ENCODE results near the gene FAM167B. TPM values are rescaled to one million over a fixed set of nuclear protein-coding genes. Genes with fewer than 3 reads are reported as not detected.

The FAM167B gene
- total RNA-seq, 2 experiments from 2014 or later = 0.32 TPM; not detected in 1

DNA sequence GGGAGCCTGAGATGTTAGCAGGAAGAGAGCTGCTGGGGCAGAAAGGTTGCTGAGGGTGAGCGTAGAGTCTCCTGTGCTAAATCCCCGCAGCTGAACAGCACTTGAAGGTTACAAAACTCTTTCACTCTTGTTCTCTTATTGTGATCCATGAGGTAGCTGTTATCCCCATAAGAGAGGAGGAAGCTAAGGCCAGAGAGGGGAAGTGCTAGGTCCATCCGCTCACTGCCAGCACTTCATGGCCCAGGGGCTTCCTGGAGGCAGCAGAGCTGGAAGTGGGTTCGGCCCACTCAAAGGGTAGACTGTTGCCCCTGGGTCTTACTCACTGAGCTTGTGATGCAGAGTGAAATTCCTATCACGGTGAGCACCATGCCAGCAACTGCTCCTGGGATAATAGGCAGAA, 30.5 kb upstream of the FAM167B start:
- H3K27ac Mint-ChIP-seq = no peak overlapping the region
- H3K4me1 Mint-ChIP-seq = peaks cover 16% of the 10 kb centered on the region
- H3K4me3 Mint-ChIP-seq = no peak overlapping the region
- no peaks in the 10 kb centered on the region for H3K27me3 Mint-ChIP-seq
- no peaks in the 10 kb centered on the region for H3K9me3 Mint-ChIP-seq
- H3K36me3 Mint-ChIP-seq = peaks cover 1% of the 10 kb centered on the region
- no peak for DNase-seq

GRCh38 chr1:32219022-32219421, 28.0 kb upstream of the FAM167B start:
- Mint-ChIP-seq H3K36me3 (peaks cover 15% of the 10 kb centered on the region), H3K9me3 (no peaks in the 10 kb centered on the region), H3K27ac (no peak overlapping the region), H3K27me3 (no peaks in the 10 kb centered on the region), H3K4me1 (peaks cover 26% of the 10 kb centered on the region), H3K4me3 (no peak overlapping the region)
- no peak for DNase-seq

GRCh38 chr1:32220746-32221580, 26.1 kb upstream of the FAM167B start:
- peaks cover 30% of the 10 kb centered on the region for H3K4me1 Mint-ChIP-seq

GRCh38 chr1:32221581-32221979, 25.4 kb upstream of the FAM167B start:
- Mint-ChIP-seq H3K4me1 (peaks cover 32% of the 10 kb centered on the region), H3K36me3 (peaks cover 23% of the 10 kb centered on the region), H3K4me3 (peak overlapping the region; percentile 93), H3K9me3 (no peaks in the 10 kb centered on the region), H3K27ac (peak overlapping the region; percentile 96), H3K27me3 (no peaks in the 10 kb centered on the region)
- DNase-seq = no peak

More at GRCh38 chr1:32220746-32221580, 26.1 kb upstream of the FAM167B start:
- Mint-ChIP-seq H3K27me3 (no peaks in the 10 kb centered on the region), H3K27ac (peak overlapping the region; percentile 96), H3K4me3 (peak overlapping the region; percentile 93), H3K36me3 (peaks cover 22% of the 10 kb centered on the region), H3K9me3 (no peaks in the 10 kb centered on the region)
- no peak for DNase-seq

- peak; percentile 88 for DNase-seq
- Mint-ChIP-seq H3K4me1 (peaks cover 32% of the 10 kb centered on the region), H3K9me3 (no peaks in the 10 kb centered on the region), H3K4me3 (peak within 1 kb of the TSS; percentile 93), H3K36me3 (peaks cover 23% of the 10 kb centered on the region), H3K27me3 (no peaks in the 10 kb centered on the region), H3K27ac (peak within 1 kb of the TSS; percentile 96)
Observed at GRCh38 chr1:32221980-32222755, 24.9 kb upstream of the FAM167B start, which contains the start of the genes EIF3I and TMEM234. Gene EIF3I (plus strand): TSS chr1:32222407. CDS start chr1:32222442, 35 bp downstream. Gene TMEM234 (minus strand): TSS chr1:32222353. CDS start chr1:32222322, 31 bp downstream.

GRCh38 chr1:32223683-32224082, 23.3 kb upstream of the FAM167B start:
- H3K36me3 Mint-ChIP-seq = peaks cover 28% of the 10 kb centered on the region
- H3K4me3 Mint-ChIP-seq = peak overlapping the region; percentile 93
- no peaks in the 10 kb centered on the region for H3K9me3 Mint-ChIP-seq
- DNase-seq = no peak
- H3K4me1 Mint-ChIP-seq = peaks cover 38% of the 10 kb centered on the region
- no peaks in the 10 kb centered on the region for H3K27me3 Mint-ChIP-seq
- H3K27ac Mint-ChIP-seq = peak overlapping the region; percentile 96

- Mint-ChIP-seq H3K36me3 (peaks cover 33% of the 10 kb centered on the region), H3K27me3 (no peaks in the 10 kb centered on the region), H3K4me3 (peak overlapping the region; percentile 93), H3K27ac (peak overlapping the region; percentile 62), H3K9me3 (no peaks in the 10 kb centered on the region), H3K4me1 (peaks cover 40% of the 10 kb centered on the region)
- DNase-seq = no peak
Observed at GRCh38 chr1:32224285-32224684, 22.7 kb upstream of the FAM167B start.

DNA sequence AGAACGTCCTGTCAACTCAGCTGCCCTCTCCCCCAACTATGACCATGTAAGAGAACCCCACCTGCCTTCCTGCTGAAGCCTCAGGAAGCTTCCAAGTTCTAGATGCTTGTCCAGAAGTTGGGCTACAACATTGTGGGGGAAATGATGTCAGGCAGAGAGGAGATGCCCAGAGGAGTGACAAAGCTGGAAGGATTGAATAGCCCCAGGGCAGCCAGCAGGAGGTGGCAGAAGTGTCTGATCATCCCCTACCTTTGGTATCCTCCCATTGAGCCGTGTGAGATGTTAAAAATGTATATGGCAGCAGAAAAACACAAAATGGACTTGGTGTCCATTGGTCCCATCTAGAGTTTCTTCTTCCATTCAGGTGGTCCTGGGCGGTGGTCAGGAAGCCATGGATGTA, 18.3 kb upstream of the FAM167B start:
- Mint-ChIP-seq H3K27ac (no peak overlapping the region), H3K27me3 (no peaks in the 10 kb centered on the region), H3K4me3 (no peak overlapping the region), H3K36me3 (peaks cover 27% of the 10 kb centered on the region), H3K4me1 (peaks cover 16% of the 10 kb centered on the region), H3K9me3 (no peaks in the 10 kb centered on the region)
- no peak for DNase-seq

DNA sequence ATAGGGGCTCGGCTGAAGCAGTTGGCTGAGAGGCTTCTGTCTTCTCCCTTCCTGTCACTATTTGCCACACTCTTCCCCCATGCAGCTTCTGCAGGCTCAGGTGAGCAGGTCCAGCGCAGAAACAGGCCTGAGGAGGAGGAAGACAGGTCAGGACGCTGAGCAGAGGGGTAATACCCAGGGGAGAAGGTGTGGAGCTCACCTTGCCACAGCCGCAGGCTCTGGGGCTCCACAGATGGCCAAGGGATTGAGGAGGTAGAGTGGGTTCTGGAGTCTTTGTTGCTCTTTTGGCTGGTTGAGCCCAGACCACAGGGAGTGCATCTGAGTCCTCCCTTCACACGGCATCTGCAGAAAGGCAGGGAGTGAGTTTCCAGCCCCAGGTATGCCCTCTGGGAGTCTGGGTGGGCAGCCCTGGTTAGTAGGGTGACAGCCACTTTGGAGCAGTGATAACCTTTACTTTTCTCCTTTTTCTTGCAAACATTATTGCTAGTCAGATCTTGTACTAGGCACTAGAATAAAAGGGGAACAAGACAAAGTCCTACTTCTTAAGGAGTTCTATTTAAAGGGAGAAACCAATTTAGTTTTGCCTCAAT, 15.1 kb upstream of the FAM167B start:
- DNase-seq = no peak
- no peak overlapping the region for H3K27ac Mint-ChIP-seq
- no peaks in the 10 kb centered on the region for H3K9me3 Mint-ChIP-seq

DNA sequence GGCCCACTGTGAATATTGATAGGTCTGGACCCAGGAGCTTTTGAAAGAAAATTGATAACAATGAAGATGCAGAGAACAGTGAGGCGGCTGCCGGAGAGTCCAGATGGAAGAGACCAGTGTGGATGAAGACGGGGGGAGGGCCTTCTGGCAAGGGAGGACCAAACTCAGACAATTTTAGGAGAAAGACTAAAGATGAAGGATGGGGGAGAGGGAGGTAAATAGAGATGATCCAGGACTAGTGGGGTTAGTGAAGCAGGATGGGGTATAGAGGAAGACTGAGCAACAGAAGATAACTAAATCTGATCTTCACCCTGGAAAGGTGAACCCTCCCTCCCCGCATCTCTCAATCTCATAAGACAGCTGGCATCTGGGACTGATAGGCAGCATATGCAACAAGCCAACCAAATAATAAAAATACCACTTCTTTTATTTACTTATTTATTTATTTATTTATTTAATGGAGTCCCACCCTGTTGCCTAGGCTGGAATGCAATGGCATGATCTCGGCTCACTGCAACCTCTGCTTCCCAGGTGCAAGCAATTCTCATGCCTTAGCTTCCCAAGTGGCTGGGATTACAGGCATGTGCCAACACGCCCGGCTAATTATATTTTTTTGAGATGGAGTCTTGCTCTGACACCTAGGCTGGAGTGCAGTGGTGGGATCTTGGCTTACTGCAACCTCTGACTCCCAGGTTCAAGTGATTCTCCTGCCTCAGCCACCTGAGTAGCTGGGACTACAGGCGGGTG, 14.3 kb upstream of the FAM167B start:
- Mint-ChIP-seq H3K27ac (no peak overlapping the region), H3K36me3 (peaks cover 13% of the 10 kb centered on the region)

More for the DNA sequence above, 15.1 kb upstream of the FAM167B start:
- Mint-ChIP-seq H3K4me3 (no peak overlapping the region), H3K36me3 (peaks cover 15% of the 10 kb centered on the region), H3K4me1 (peaks cover 7% of the 10 kb centered on the region), H3K27me3 (no peaks in the 10 kb centered on the region)

GRCh38 chr1:32234792-32235191, 12.2 kb upstream of the FAM167B start:
- no peak overlapping the region for H3K27ac Mint-ChIP-seq
- H3K4me3 Mint-ChIP-seq = no peak overlapping the region
- no peaks in the 10 kb centered on the region for H3K4me1 Mint-ChIP-seq
- no peaks in the 10 kb centered on the region for H3K9me3 Mint-ChIP-seq
- DNase-seq = no peak
- H3K27me3 Mint-ChIP-seq = no peaks in the 10 kb centered on the region
- H3K36me3 Mint-ChIP-seq = peaks cover 5% of the 10 kb centered on the region

More for the DNA sequence above, 14.3 kb upstream of the FAM167B start:
- no peaks in the 10 kb centered on the region for H3K27me3 Mint-ChIP-seq
- H3K9me3 Mint-ChIP-seq = no peaks in the 10 kb centered on the region
- DNase-seq = no peak
- no peak overlapping the region for H3K4me3 Mint-ChIP-seq
- peaks cover 6% of the 10 kb centered on the region for H3K4me1 Mint-ChIP-seq

GRCh38 chr1:32239337-32239736, 7.7 kb upstream of the FAM167B start:
- Mint-ChIP-seq H3K4me1 (peaks cover 16% of the 10 kb centered on the region), H3K36me3 (no peaks in the 10 kb centered on the region), H3K27me3 (no peaks in the 10 kb centered on the region), H3K9me3 (no peaks in the 10 kb centered on the region), H3K27ac (no peak overlapping the region), H3K4me3 (peak overlapping the region; percentile 22)
- no peak for DNase-seq

- no peak overlapping the region for H3K27ac Mint-ChIP-seq
- H3K27me3 Mint-ChIP-seq = no peaks in the 10 kb centered on the region
- H3K9me3 Mint-ChIP-seq = no peaks in the 10 kb centered on the region
- no peaks in the 10 kb centered on the region for H3K36me3 Mint-ChIP-seq
- H3K4me1 Mint-ChIP-seq = peaks cover 16% of the 10 kb centered on the region
- peak overlapping the region; percentile 81 for H3K4me3 Mint-ChIP-seq
- no peak for DNase-seq
Observed at GRCh38 chr1:32239790-32240139, 7.3 kb upstream of the FAM167B start.

DNA sequence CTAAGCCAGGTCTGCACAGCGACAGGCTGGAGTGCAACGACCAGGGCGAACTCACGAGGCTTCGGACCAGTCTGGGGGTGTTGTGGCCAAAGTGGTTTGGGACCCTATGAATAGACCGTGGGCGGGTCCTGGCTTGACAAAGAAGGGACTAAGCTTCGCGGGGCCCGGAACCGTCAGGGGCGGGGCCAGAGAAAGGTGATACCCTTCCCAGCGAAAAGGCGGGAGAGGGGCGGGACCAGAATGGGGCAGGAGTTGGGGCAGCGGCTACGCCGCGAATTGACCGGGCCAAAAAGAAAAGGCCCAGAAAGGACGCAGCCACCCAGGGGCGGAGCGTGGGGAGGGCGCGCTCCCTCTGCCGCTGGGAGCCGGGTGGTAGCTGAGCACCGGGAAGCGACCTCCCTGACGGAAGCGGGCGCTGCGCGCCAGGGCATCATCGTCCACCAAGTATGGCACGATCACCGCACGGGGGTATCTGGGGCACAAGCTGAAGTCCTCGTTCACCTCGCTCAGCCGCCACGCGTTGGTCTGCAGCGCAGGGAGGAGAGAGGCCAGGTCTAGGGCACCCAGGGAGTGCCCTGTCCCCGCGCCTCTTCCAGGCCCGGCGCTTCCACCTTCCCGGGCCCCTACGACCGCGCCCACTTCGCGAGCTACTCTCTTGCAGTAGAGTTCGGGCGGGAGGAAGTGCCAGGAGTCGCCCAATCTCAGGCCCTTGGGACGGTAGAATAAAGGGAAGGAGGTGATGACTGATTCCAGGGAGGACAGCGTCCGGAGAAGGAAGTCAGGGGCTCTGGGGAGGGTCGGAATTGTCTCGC, 6.7 kb upstream of the FAM167B start:
- no peak for DNase-seq
- Mint-ChIP-seq H3K27ac (peak overlapping the region; percentile 23), H3K4me3 (peak overlapping the region; percentile 81), H3K36me3 (no peaks in the 10 kb centered on the region), H3K27me3 (no peaks in the 10 kb centered on the region), H3K9me3 (no peaks in the 10 kb centered on the region), H3K4me1 (peaks cover 16% of the 10 kb centered on the region)

Measured in activated naive CD8-positive, alpha-beta T cell treated with anti-CD3 and anti-CD28 coated beads for 36 hours (primary cell).